A549 (cell line): ENCODE results near the gene CPPED1.

Experiments
- CTCF ChIP-seq: fragments of >200 bp; sonication (Bioruptor Twin); formaldehyde crosslinking; IDR thresholded peaks from 3 replicates; pipeline ENCODE4 v1.5.1; 2016
- ELK1 ChIP-seq: fragments of 150-350 bp; IDR thresholded peaks from 2 replicates; pipeline ENCODE4 v1.6.1; 2014; ENCODE audit warnings: low read depth, mild to moderate bottlenecking, low read length
- EP300 ChIP-seq, 2 experiments: fragments of >200 bp; sonication (Bioruptor Twin); formaldehyde crosslinking; IDR thresholded peaks; 2 replicates in 1 of 2; 3 replicates in 1 of 2; pipeline ENCODE4 v1.6.1; 2016 to 2017
- HDAC2 ChIP-seq: fragments of 200-600 bp; sonication (generic); IDR thresholded peaks from 2 replicates; pipeline ENCODE4 v1.6.1; 2016
- JUN ChIP-seq, 2 experiments: fragments of >200 bp; sonication (Bioruptor Twin); formaldehyde crosslinking; IDR thresholded peaks; 2 replicates in 1 of 2; 3 replicates in 1 of 2; pipeline ENCODE4 v1.6.1; 2016 to 2017
- PBX3 ChIP-seq: IDR thresholded peaks from 2 replicates; pipeline ENCODE4 v1.6.1; 2012
- POLR2A ChIP-seq: IDR thresholded peaks from 2 replicates; pipeline ENCODE4 v1.6.1; 2012; ENCODE audit warnings: mild to moderate bottlenecking, low read length
- SMC3 ChIP-seq: fragments of >200 bp; sonication (Bioruptor Twin); formaldehyde crosslinking; IDR thresholded peaks from 3 replicates; pipeline ENCODE4 v1.6.1; 2018; ENCODE audit warnings: inconsistent platforms

- TF ChIP-seq PBX3: no peak
- no peak for TF ChIP-seq CTCF
- no peak for TF ChIP-seq POLR2A
- TF ChIP-seq JUN (IDR thresholded peaks at IDR 0.05): no peak
- TF ChIP-seq EP300 (IDR thresholded peaks at IDR 0.05): no peak
- TF ChIP-seq SMC3: no peak
- TF ChIP-seq HDAC2: no peak
- no peak for TF ChIP-seq ELK1
These were observed 104.5 kb downstream of the CPPED1 start for GRCh38 chr16:12699161-12699560.
